Measurements from ENCODE around the gene DNAH8. TPM values are rescaled to one million over a fixed set of nuclear protein-coding genes. Genes with fewer than 3 reads are reported as not detected.
"Not testable (repeated sequence)": the region's sequence is repeated elsewhere in the genome, so short reads cannot be mapped to it uniquely, and the experiment has no call there.

DNAH8 gene
- total RNA-seq, 4 donors from 2014 or later: not detected

GRCh38 chr6:38873001-38873400 is 157.9 kb downstream of the DNAH8 start:
- H3K4me3 ChIP-seq: no peak overlapping the region
- H3K4me1 ChIP-seq: no peaks in the 10 kb centered on the region
- DNase-seq (no peak), ATAC-seq (no peak)
- intact Hi-C loops (cut with DNase I; ENCODE audit: low total_unique reads): no loop called here
- H3K36me3 ChIP-seq: no peaks in the 10 kb centered on the region
- peaks cover 0 to 5% (median 0%) of the 10 kb centered on the region in 3 donors for H3K27me3 ChIP-seq
- no peak overlapping the region for H3K27ac ChIP-seq
- H3K9me3 ChIP-seq: no peaks in the 10 kb centered on the region
- in situ Hi-C loops (cut with MboI; ENCODE audit: low sequenced_read_pairs in 4 of 4): loop anchor here (5.0 to 25.0 kb wide), 3 partner anchors 432 to 439 kb away; partner anchors contain the start of genes KCNK16 (in 1 of the 4) and KCNK17 (in 1 of the 4)
- TF ChIP-seq CTCF (IDR thresholded peaks at IDR 0.05 in 4 of 5, conservative IDR thresholded peaks at IDR 0.05 in 1 of 5) (no peak), POLR2A (IDR thresholded peaks at IDR 0.05) (no peak)

GRCh38 chr6:38873816-38874215 is 158.7 kb downstream of the DNAH8 start:
- intact Hi-C loops (cut with DNase I; ENCODE audit: low total_unique reads): not testable (repeated sequence)
- in situ Hi-C loops (cut with MboI; ENCODE audit: low sequenced_read_pairs in 4 of 4): loop anchor here (5.0 to 25.0 kb wide), 3 partner anchors 431 to 438 kb away; partner anchors contain the start of genes KCNK16 (in 1 of the 4) and KCNK17 (in 1 of the 4)

GRCh38 chr6:38876475-38876874 is 161.4 kb downstream of the DNAH8 start:
- H3K9me3 ChIP-seq: no peaks in the 10 kb centered on the region
- no peak for TF ChIP-seq CTCF (IDR thresholded peaks at IDR 0.05 in 4 of 5, conservative IDR thresholded peaks at IDR 0.05 in 1 of 5)
- TF ChIP-seq POLR2A (IDR thresholded peaks at IDR 0.05): no peak
- H3K36me3 ChIP-seq: no peaks in the 10 kb centered on the region
- no peaks in the 10 kb centered on the region for H3K27me3 ChIP-seq
- intact Hi-C loops (cut with DNase I; ENCODE audit: low total_unique reads): no loop called here
- H3K4me3 ChIP-seq: no peak overlapping the region
- DNase-seq (no peak), ATAC-seq (no peak)
- no peak overlapping the region for H3K27ac ChIP-seq
- in situ Hi-C loops (cut with MboI; ENCODE audit: low sequenced_read_pairs in 4 of 4): loop anchor here in 2 of 4 donors (10.0 kb wide), 1 partner anchor 428 kb away; no protein-coding TSS in a partner anchor
- no peaks in the 10 kb centered on the region for H3K4me1 ChIP-seq

More at GRCh38 chr6:38873816-38874215, 158.7 kb downstream of the DNAH8 start:
- not testable (repeated sequence) for DNase-seq, H3K27me3 ChIP-seq, H3K4me1 ChIP-seq, H3K4me3 ChIP-seq, H3K9me3 ChIP-seq, ATAC-seq, H3K27ac ChIP-seq, H3K36me3 ChIP-seq

GRCh38 chr6:38877721-38878120 is 162.6 kb downstream of the DNAH8 start:
- Histone ChIP-seq H3K36me3 (no peaks in the 10 kb centered on the region), H3K9me3 (no peaks in the 10 kb centered on the region), H3K4me3 (no peak overlapping the region), H3K27me3 (no peaks in the 10 kb centered on the region), H3K4me1 (no peaks in the 10 kb centered on the region), H3K27ac (no peak overlapping the region)
- TF ChIP-seq POLR2A (IDR thresholded peaks at IDR 0.05) (no peak), CTCF (IDR thresholded peaks at IDR 0.05 in 4 of 5, conservative IDR thresholded peaks at IDR 0.05 in 1 of 5) (no peak)
- intact Hi-C loops (cut with DNase I; ENCODE audit: low total_unique reads): no loop called here
- ATAC-seq (no peak), DNase-seq (no peak)
- in situ Hi-C loops (cut with MboI; ENCODE audit: low sequenced_read_pairs in 4 of 4): loop anchor here in 2 of 4 donors (10.0 kb wide), 1 partner anchor 427 kb away; no protein-coding TSS in a partner anchor

GRCh38 chr6:38882157-38882556 is 167.0 kb downstream of the DNAH8 start:
- intact Hi-C loops (cut with DNase I; ENCODE audit: low total_unique reads) (no loop called here), in situ Hi-C loops (cut with MboI; ENCODE audit: low sequenced_read_pairs in 4 of 4) (no loop called here)
- TF ChIP-seq CTCF (IDR thresholded peaks at IDR 0.05 in 4 of 5, conservative IDR thresholded peaks at IDR 0.05 in 1 of 5): no peak
- no peak for TF ChIP-seq POLR2A (IDR thresholded peaks at IDR 0.05)

More at GRCh38 chr6:38882157-38882556, 167.0 kb downstream of the DNAH8 start:
- Histone ChIP-seq H3K9me3 (no peaks in the 10 kb centered on the region), H3K27ac (no peak overlapping the region), H3K27me3 (no peaks in the 10 kb centered on the region), H3K4me3 (no peak overlapping the region), H3K4me1 (no peaks in the 10 kb centered on the region), H3K36me3 (no peaks in the 10 kb centered on the region)
- DNase-seq: no peak
- no peak for ATAC-seq

Measured in gastrocnemius medialis (tissue), 4 donors.